H9 (cell line): ENCODE data around the gene OSCAR. TPM values are rescaled to one million over a fixed set of nuclear protein-coding genes. Genes with fewer than 3 reads are reported as not detected.

Experiments used
- DNase-seq: peaks from one replicate; pipeline ENCODE4 v3.0.0-alpha.2; 2017
- H2AFZ ChIP-seq: one replicate; pipeline ENCODE4 v1.6.1; 2013; ENCODE audit warnings: mild to moderate bottlenecking, low read length, control low read depth, moderate library complexity
- H2AK5ac ChIP-seq: 2 replicates; pipeline ENCODE4 v1.6.1; 2013; ENCODE audit warnings: low read length, control low read depth, mixed read lengths; ENCODE audit not compliant: insufficient read length
- H2BK120ac ChIP-seq: one replicate; pipeline ENCODE4 v1.6.1; 2013; ENCODE audit warnings: low read depth, mild to moderate bottlenecking, low read length, control low read depth, inconsistent platforms; ENCODE audit not compliant: poor library complexity, severe bottlenecking
- H2BK12ac ChIP-seq: 2 replicates; pipeline ENCODE4 v1.6.1; 2013; ENCODE audit warnings: low read length, control low read depth, mixed read lengths, low read depth; ENCODE audit not compliant: insufficient read length
- H2BK15ac ChIP-seq: 2 replicates; pipeline ENCODE4 v1.6.1; 2013; ENCODE audit warnings: low read depth, low read length, control low read depth
- H2BK20ac ChIP-seq: one replicate; pipeline ENCODE4 v1.6.1; 2013; ENCODE audit warnings: low read depth, mild to moderate bottlenecking, low read length, control low read depth, inconsistent platforms; ENCODE audit not compliant: poor library complexity, severe bottlenecking
- H2BK5ac ChIP-seq: 2 replicates; pipeline ENCODE4 v1.6.1; 2013; ENCODE audit warnings: low read length, control low read depth, mixed read lengths; ENCODE audit not compliant: insufficient read length
- H3K14ac ChIP-seq: 2 replicates; pipeline ENCODE4 v1.6.1; 2013; ENCODE audit warnings: low read length, control low read depth; ENCODE audit not compliant: insufficient read depth
- H3K18ac ChIP-seq: 2 replicates; pipeline ENCODE4 v1.6.1; 2013; ENCODE audit warnings: low read depth, mild to moderate bottlenecking, mixed read lengths, low read length, control low read depth; ENCODE audit not compliant: insufficient read length
- H3K23ac ChIP-seq: 2 replicates; pipeline ENCODE4 v1.6.1; 2013; ENCODE audit warnings: low read length, control low read depth, mixed read lengths, low read depth; ENCODE audit not compliant: insufficient read length
- H3K23me2 ChIP-seq: 2 replicates; pipeline ENCODE4 v1.6.1; 2013; ENCODE audit warnings: low read depth, mild to moderate bottlenecking, mixed read lengths, low read length, control low read depth; ENCODE audit not compliant: insufficient read length, poor library complexity, severe bottlenecking
- H3K27ac ChIP-seq: 2 replicates; pipeline ENCODE4 v1.5.1; 2013; ENCODE audit warnings: low read length, control low read depth, mixed read lengths, low read depth; ENCODE audit not compliant: insufficient read length
- H3K27me3 ChIP-seq: 2 replicates; pipeline ENCODE4 v1.6.1; 2013; ENCODE audit warnings: low read length, control low read depth, inconsistent platforms; ENCODE audit not compliant: insufficient read depth
- H3K4ac ChIP-seq: 2 replicates; pipeline ENCODE4 v1.6.1; 2013; ENCODE audit warnings: low read depth, mild to moderate bottlenecking, control low read depth, inconsistent platforms, low read length, moderate library complexity
- H3K4me1 ChIP-seq: 2 replicates; pipeline ENCODE4 v1.6.1; 2013; ENCODE audit warnings: low read length, control low read depth, inconsistent platforms; ENCODE audit not compliant: insufficient read depth
- H3K4me2 ChIP-seq: 2 replicates; pipeline ENCODE4 v1.6.1; 2013; ENCODE audit warnings: low read length, control low read depth, mixed read lengths; ENCODE audit not compliant: insufficient read length, insufficient read depth
- H3K56ac ChIP-seq: 2 replicates; pipeline ENCODE4 v1.6.1; 2013; ENCODE audit warnings: low read depth, mild to moderate bottlenecking, mixed read lengths, low read length, control low read depth; ENCODE audit not compliant: insufficient read length
- H3K79me1 ChIP-seq: 2 replicates; pipeline ENCODE4 v1.6.1; 2013; ENCODE audit warnings: low read depth, mild to moderate bottlenecking, moderate library complexity, low read length, control low read depth, inconsistent platforms; ENCODE audit not compliant: insufficient read depth, poor library complexity, severe bottlenecking
- H3K79me2 ChIP-seq: 2 replicates; pipeline ENCODE4 v1.6.1; 2013; ENCODE audit warnings: low read length, control low read depth, inconsistent platforms; ENCODE audit not compliant: insufficient read depth
- H3K9ac ChIP-seq: 2 replicates; pipeline ENCODE4 v1.6.1; 2013; ENCODE audit warnings: low read length, control low read depth, mixed read lengths; ENCODE audit not compliant: insufficient read length; ENCODE audit errors: extremely low read depth
- H3K9me3 ChIP-seq: one replicate; pipeline ENCODE4 v1.6.1; 2013; ENCODE audit warnings: low read depth, low read length, inconsistent platforms; ENCODE audit not compliant: control insufficient read depth
- H3T11ph ChIP-seq: one replicate; pipeline ENCODE4 v1.6.1; 2013; ENCODE audit warnings: mild to moderate bottlenecking, low read length, control low read depth, inconsistent platforms
- H4K20me1 ChIP-seq: one replicate; pipeline ENCODE4 v1.6.1; 2013; ENCODE audit not compliant: control insufficient read depth, insufficient read length, insufficient read depth
- H4K5ac ChIP-seq: 2 replicates; pipeline ENCODE4 v1.6.1; 2013; ENCODE audit warnings: low read depth, mild to moderate bottlenecking, mixed read lengths, low read length, control low read depth; ENCODE audit not compliant: insufficient read length
- H4K8ac ChIP-seq: replicated peaks from 2 replicates; pipeline ENCODE4 v1.6.1; 2013; ENCODE audit warnings: low read length, control low read depth, mixed read lengths, low read depth; ENCODE audit not compliant: insufficient read length
- H4K91ac ChIP-seq: 2 replicates; pipeline ENCODE4 v1.6.1; 2013; ENCODE audit warnings: low read depth, mild to moderate bottlenecking, moderate library complexity, mixed read lengths, low read length, control low read depth; ENCODE audit not compliant: insufficient read length
- H3K27ac Mint-ChIP-seq, 3 experiments: 2 replicates in 2 of 3; 3 replicates in 1 of 3; pipeline ENCODE4 v1.8.0; 2020 to 2021; ENCODE audit warnings: mixed read lengths in 3 of 3, mild to moderate bottlenecking in 1 of 3, moderate library complexity in 1 of 3
- H3K27me3 Mint-ChIP-seq: 2 replicates; pipeline ENCODE4 v1.8.0; 2021; ENCODE audit warnings: low read depth, mild to moderate bottlenecking, moderate library complexity, mixed read lengths
- H3K36me3 Mint-ChIP-seq, 3 experiments: 2 replicates in 2 of 3; 3 replicates in 1 of 3; pipeline ENCODE4 v1.8.0; 2020 to 2021; ENCODE audit warnings: low read depth in 3 of 3, mixed read lengths in 3 of 3; ENCODE audit not compliant: insufficient read depth in 1 of 3
- H3K4me1 Mint-ChIP-seq, 2 experiments: 2 replicates each; pipeline ENCODE4 v1.8.0; 2020; ENCODE audit warnings: mixed read lengths in 2 of 2
- H3K4me3 Mint-ChIP-seq, 2 experiments: 2 replicates in 1 of 2; 3 replicates in 1 of 2; pipeline ENCODE4 v1.8.0; 2020 to 2021; ENCODE audit warnings: mild to moderate bottlenecking in 2 of 2, mixed read lengths in 2 of 2, moderate library complexity in 1 of 2
- H3K9me3 Mint-ChIP-seq, 2 experiments: 2 replicates in 1 of 2; 3 replicates in 1 of 2; pipeline ENCODE4 v1.8.0; 2020; ENCODE audit warnings: mild to moderate bottlenecking in 2 of 2, mixed read lengths in 2 of 2, moderate library complexity in 1 of 2
- WGBS: extraction: QIAGEN DNeasy Blood & Tissue Kit; methylation state at CpG from one replicate; pipeline ENCODE4 v1.1.7; 2013; ENCODE audit warnings: missing lambda C conversion rate, low lambda C conversion rate, mixed read lengths; ENCODE audit not compliant: insufficient read length; ENCODE audit errors: extremely low coverage; 5-methylcytosine and 5-hydroxymethylcytosine counted together
- long read RNA-seq: library from polyadenylated mRNA; unstranded; transcript quantifications from one replicate; pipeline ENCODE4 v2.0.0, GENCODE V29; 2020
- total RNA-seq: library from RNA; stranded (reverse); gene quantifications from 2 replicates; pipeline ENCODE4 v1.2.1, GENCODE V29; 2021
- TF ChIP-seq, protein P1 (sequence below): fragments of 200-600 bp; sonication (generic); conservative IDR thresholded peaks from 3 replicates; pipeline ENCODE4 v1.8.0; 2021; ENCODE audit warnings: antibody characterized with exemption, mild to moderate bottlenecking

OSCAR gene, protein sequence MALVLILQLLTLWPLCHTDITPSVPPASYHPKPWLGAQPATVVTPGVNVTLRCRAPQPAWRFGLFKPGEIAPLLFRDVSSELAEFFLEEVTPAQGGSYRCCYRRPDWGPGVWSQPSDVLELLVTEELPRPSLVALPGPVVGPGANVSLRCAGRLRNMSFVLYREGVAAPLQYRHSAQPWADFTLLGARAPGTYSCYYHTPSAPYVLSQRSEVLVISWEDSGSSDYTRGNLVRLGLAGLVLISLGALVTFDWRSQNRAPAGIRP
- total RNA-seq: 0.24 and 0.53 TPM in 2 replicates
- long read RNA-seq, partial matches to known transcripts: 0 of 2 reads
- long read RNA-seq, other reads (novel, unspliced or antisense): 2 of 2 reads

- no peak within 1 kb of the TSS for H2AFZ ChIP-seq
- no CpG with 5 or more reads among the region's 5 CpGs for WGBS
- H3K4ac ChIP-seq: no peak within 1 kb of the TSS
- H3K9me3 ChIP-seq: no peaks in the 10 kb centered on the region
- no peak within 1 kb of the TSS for H2BK5ac ChIP-seq
- H3K79me1 ChIP-seq: peaks cover 4% of the 10 kb centered on the region
- no peak within 1 kb of the TSS for H3K23ac ChIP-seq
- peak within 1 kb of the TSS; percentile 61 to 80 (median 79); a peak in 4 of 7 replicates for H3K27ac Mint-ChIP-seq
- TF ChIP-seq, protein P1, sequence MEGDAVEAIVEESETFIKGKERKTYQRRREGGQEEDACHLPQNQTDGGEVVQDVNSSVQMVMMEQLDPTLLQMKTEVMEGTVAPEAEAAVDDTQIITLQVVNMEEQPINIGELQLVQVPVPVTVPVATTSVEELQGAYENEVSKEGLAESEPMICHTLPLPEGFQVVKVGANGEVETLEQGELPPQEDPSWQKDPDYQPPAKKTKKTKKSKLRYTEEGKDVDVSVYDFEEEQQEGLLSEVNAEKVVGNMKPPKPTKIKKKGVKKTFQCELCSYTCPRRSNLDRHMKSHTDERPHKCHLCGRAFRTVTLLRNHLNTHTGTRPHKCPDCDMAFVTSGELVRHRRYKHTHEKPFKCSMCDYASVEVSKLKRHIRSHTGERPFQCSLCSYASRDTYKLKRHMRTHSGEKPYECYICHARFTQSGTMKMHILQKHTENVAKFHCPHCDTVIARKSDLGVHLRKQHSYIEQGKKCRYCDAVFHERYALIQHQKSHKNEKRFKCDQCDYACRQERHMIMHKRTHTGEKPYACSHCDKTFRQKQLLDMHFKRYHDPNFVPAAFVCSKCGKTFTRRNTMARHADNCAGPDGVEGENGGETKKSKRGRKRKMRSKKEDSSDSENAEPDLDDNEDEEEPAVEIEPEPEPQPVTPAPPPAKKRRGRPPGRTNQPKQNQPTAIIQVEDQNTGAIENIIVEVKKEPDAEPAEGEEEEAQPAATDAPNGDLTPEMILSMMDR: no peak
- H3K18ac ChIP-seq: no peak within 1 kb of the TSS
- H3K9me3 Mint-ChIP-seq: no peaks in the 10 kb centered on the region; a peak in 1 of 5 replicates
- H2BK120ac ChIP-seq: no peak within 1 kb of the TSS
- H3K56ac ChIP-seq: no peak within 1 kb of the TSS
- no peak within 1 kb of the TSS for H3K14ac ChIP-seq
- H3K4me2 ChIP-seq: no peak within 1 kb of the TSS
- no peak within 1 kb of the TSS for H4K5ac ChIP-seq
- no peak within 1 kb of the TSS for H3K27ac ChIP-seq
- no peak within 1 kb of the TSS for H4K91ac ChIP-seq
- peaks cover 3 to 12% (median 8%) of the 10 kb centered on the region in 3 experiments for H3K36me3 Mint-ChIP-seq
- DNase-seq: no peak
- H3K79me2 ChIP-seq: peaks cover 1% of the 10 kb centered on the region; the same call in 1 of the 2 replicates
- no peak within 1 kb of the TSS for H2BK12ac ChIP-seq
- no peak within 1 kb of the TSS for H3K9ac ChIP-seq
- H3K4me1 ChIP-seq: no peaks in the 10 kb centered on the region
- H4K8ac ChIP-seq: no peak within 1 kb of the TSS
- no peak within 1 kb of the TSS for H3T11ph ChIP-seq
- H3K4me3 Mint-ChIP-seq: peak within 1 kb of the TSS in 1 of 2 experiments; percentile 53; a peak in 2 of 5 replicates
- peaks cover 11 to 21% of the 10 kb centered on the region in 2 experiments for H3K4me1 Mint-ChIP-seq
- no peaks in the 10 kb centered on the region; the same call in 1 of the 2 replicates for H3K27me3 ChIP-seq
- H2AK5ac ChIP-seq: no peak within 1 kb of the TSS
- no peak within 1 kb of the TSS for H2BK20ac ChIP-seq
- no peaks in the 10 kb centered on the region for H4K20me1 ChIP-seq
- peaks cover 12% of the 10 kb centered on the region for H3K27me3 Mint-ChIP-seq
- no peak within 1 kb of the TSS for H2BK15ac ChIP-seq
- H3K23me2 ChIP-seq: peaks cover 9% of the 10 kb centered on the region
Measured at GRCh38 chr19:54100561-54100960, at the start of gene OSCAR. Gene OSCAR (minus strand): TSS chr19:54100803. CDS start chr19:54100792, 11 bp downstream.
